ENCODE data around the gene ARHGAP25.

ARHGAP25 gene

DNA sequence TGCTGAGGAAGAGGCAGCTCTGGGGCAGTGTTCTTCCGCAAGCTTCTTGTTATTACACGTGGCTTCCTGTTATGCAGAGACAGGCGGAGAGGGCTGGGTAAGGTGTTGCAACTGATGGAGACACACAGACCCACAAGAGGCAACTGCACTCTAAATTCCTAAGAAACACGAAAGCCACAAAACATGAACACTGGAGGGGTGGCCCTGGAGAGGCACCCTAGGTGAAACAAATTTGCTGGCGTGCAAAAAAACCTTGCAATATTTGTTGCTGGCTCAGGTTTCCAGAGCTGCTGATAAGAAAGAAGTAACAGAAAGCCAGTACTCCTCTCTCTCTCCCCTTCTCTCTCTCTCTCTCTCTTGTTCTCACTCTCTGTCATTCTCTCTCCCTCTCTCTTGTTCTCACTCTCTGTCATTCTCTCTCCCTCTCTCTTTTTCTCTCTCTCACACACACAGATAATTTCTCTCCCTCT is 31.8 kb downstream of the ARHGAP25 start:
- no peak overlapping the region for H4K91ac ChIP-seq (ENCODE audit: low read length)
- H3K4ac ChIP-seq (ENCODE audit: low read depth in 1 of 2, low read length in 2 of 2) = peak overlapping the region in 1 of 2 experiments; percentile 18
- no peaks in the 10 kb centered on the region for H3K79me1 ChIP-seq (replicated peaks; ENCODE audit: low read length, poor library complexity, severe bottlenecking)
- H2AK5ac ChIP-seq (ENCODE audit: low read length, severe bottlenecking) = no peak overlapping the region
- no peak overlapping the region for H3K14ac ChIP-seq (ENCODE audit: low read length in 2 of 2)
- H3K27me3 ChIP-seq (ENCODE audit: control insufficient read depth in 1 of 2, insufficient read depth in 1 of 2, low read length in 2 of 2) = no peaks in the 10 kb centered on the region
- no peak overlapping the region for H2BK120ac ChIP-seq (ENCODE audit: low read depth, low read length)
- peak; percentile 92 for DNase-seq
- no peak overlapping the region for H2AFZ ChIP-seq (ENCODE audit: low read depth, low read length)
- H2BK5ac ChIP-seq (ENCODE audit: low read depth, low read length, poor library complexity, severe bottlenecking) = no peak overlapping the region
- H3K4me3 ChIP-seq (ENCODE audit: insufficient read depth in 1 of 2, low read depth in 1 of 2, low read length in 2 of 2) = no peak overlapping the region
- no peak overlapping the region for H4K8ac ChIP-seq (ENCODE audit: low read length)
- no peak overlapping the region for H2BK15ac ChIP-seq (ENCODE audit: low read depth, poor library complexity, severe bottlenecking)
- no peak overlapping the region for H2BK12ac ChIP-seq (ENCODE audit: low read length in 2 of 2)
- H3K9me3 ChIP-seq (ENCODE audit: control insufficient read depth, low read length) = no peaks in the 10 kb centered on the region
- H3K4me1 ChIP-seq (ENCODE audit: control insufficient read depth, insufficient read depth, low read depth, low read length) = no peaks in the 10 kb centered on the region
- no peak overlapping the region for H3K9ac ChIP-seq (ENCODE audit: low read length)
- 22% methylated on average over 5 of the region's 5 CpGs for WGBS
- H3K27ac ChIP-seq (ENCODE audit: low read length, poor library complexity, severe bottlenecking) = no peak overlapping the region
- no peak overlapping the region for H3K23ac ChIP-seq (ENCODE audit: low read length in 2 of 2)
- no peak overlapping the region for H3K4me2 ChIP-seq (ENCODE audit: low read length, poor library complexity, severe bottlenecking)
- peaks cover 0 to 2% of the 10 kb centered on the region in 2 experiments for H3K36me3 ChIP-seq (ENCODE audit: control insufficient read depth in 1 of 2, insufficient read depth in 2 of 2, low read depth in 1 of 2, low read length in 2 of 2)
- H3K18ac ChIP-seq (ENCODE audit: low read depth in 1 of 2, low read length in 2 of 2) = peak overlapping the region; percentile 46 to 55

DNA sequence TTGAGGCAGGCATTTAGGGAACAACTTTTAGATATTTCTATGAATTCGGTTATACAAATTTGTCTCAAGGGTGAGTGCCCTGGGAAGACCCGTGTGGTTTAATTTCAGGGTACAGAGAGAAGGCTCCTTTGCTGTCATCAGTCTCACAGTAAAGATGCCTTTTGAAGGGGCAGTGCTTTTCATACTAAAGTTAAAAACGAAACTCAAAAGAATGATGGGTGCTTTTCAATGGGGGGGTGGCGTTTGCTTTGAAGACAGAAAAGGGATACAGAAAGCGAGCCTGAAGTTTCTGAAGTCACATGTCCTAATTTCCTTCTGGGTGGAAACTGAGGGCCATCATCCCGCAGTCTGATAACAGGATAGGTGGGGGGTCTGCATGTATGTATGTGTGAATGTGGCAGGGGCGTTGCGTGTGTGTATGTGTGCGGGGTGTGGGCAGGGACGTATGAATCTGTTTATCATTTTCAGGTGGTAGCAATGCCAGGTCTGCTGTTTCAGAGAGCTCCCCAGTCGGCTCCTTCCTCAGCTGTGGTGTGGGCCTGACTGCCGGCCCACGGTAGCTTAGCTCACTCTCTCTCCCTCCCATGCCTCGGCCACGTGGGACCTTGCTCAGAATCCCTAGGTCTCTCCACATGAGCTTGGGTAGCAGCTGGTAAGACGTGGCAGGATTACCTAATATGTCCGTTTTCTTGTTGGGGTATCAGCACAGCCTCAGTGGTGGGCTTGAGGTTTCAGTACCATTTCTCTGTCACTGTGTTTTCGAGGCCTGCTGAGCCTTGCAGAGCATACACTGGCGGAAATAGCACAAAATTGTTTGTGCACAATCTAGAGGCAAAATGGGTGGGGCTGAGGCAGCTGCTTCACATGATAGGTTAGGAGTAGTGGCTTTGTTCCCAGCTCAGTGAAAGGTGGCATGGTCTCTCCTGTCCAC is 32.7 kb downstream of the ARHGAP25 start:
- Histone ChIP-seq H3K18ac (ENCODE audit: low read depth in 1 of 2, low read length in 2 of 2) (peak overlapping the region; percentile 81 to 93), H3K9me3 (ENCODE audit: control insufficient read depth, low read length) (no peaks in the 10 kb centered on the region), H3K4me2 (ENCODE audit: low read length, poor library complexity, severe bottlenecking) (no peak overlapping the region), H3K79me1 (replicated peaks; ENCODE audit: low read length, poor library complexity, severe bottlenecking) (no peaks in the 10 kb centered on the region), H4K91ac (ENCODE audit: low read length) (peak overlapping the region; percentile 89), H2AK5ac (ENCODE audit: low read length, severe bottlenecking) (no peak overlapping the region), H2AFZ (ENCODE audit: low read depth, low read length) (no peak overlapping the region), H2BK12ac (ENCODE audit: low read length in 2 of 2) (peak overlapping the region; percentile 99 to 100), H3K4me3 (ENCODE audit: insufficient read depth in 1 of 2, low read depth in 1 of 2, low read length in 2 of 2) (no peak overlapping the region), H3K27ac (ENCODE audit: low read length, poor library complexity, severe bottlenecking) (no peak overlapping the region), H3K4ac (ENCODE audit: low read depth in 1 of 2, low read length in 2 of 2) (peak overlapping the region; percentile 82 to 93), H3K36me3 (ENCODE audit: control insufficient read depth in 1 of 2, insufficient read depth in 2 of 2, low read depth in 1 of 2, low read length in 2 of 2) (peaks cover 0 to 2% of the 10 kb centered on the region in 2 experiments), H3K14ac (ENCODE audit: low read length in 2 of 2) (peak overlapping the region in 1 of 2 experiments; percentile 76), H2BK15ac (ENCODE audit: low read depth, poor library complexity, severe bottlenecking) (peak overlapping the region; percentile 60), H3K4me1 (ENCODE audit: control insufficient read depth, insufficient read depth, low read depth, low read length) (no peaks in the 10 kb centered on the region), H2BK5ac (ENCODE audit: low read depth, low read length, poor library complexity, severe bottlenecking) (no peak overlapping the region), H3K27me3 (ENCODE audit: control insufficient read depth in 1 of 2, insufficient read depth in 1 of 2, low read length in 2 of 2) (no peaks in the 10 kb centered on the region), H4K8ac (ENCODE audit: low read length) (peak overlapping the region; percentile 90), H3K23ac (ENCODE audit: low read length in 2 of 2) (peak overlapping the region in 1 of 2 experiments; percentile 70), H3K9ac (ENCODE audit: low read length) (no peak overlapping the region), H2BK120ac (ENCODE audit: low read depth, low read length) (peak overlapping the region; percentile 87)
- WGBS = 95% methylated on average over 19 of the region's 19 CpGs
- DNase-seq = no peak

DNA sequence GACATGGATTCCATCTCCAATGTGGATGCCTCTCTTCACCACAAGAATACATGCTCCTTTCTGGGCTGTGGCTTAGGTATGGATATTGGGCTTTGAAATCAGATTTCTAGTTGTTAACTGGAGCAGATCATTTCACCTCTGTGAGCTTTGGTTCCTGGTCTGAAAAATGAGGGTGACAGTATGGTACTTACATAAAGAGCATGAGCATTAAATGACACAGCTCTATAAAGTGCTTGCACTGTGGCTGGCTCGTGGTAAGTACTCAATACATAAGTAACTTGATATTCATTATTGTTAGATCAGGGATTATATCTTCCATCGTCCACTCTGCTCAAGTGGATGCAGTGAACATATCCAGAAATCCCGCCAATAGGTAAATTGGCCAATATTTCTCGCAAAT is 33.4 kb downstream of the ARHGAP25 start:
- no peaks in the 10 kb centered on the region for H3K9me3 ChIP-seq (ENCODE audit: control insufficient read depth, low read length)
- H2BK5ac ChIP-seq (ENCODE audit: low read depth, low read length, poor library complexity, severe bottlenecking) = no peak overlapping the region
- H3K27ac ChIP-seq (ENCODE audit: low read length, poor library complexity, severe bottlenecking) = no peak overlapping the region
- H3K79me1 ChIP-seq (replicated peaks; ENCODE audit: low read length, poor library complexity, severe bottlenecking) = no peaks in the 10 kb centered on the region
- H2BK15ac ChIP-seq (ENCODE audit: low read depth, poor library complexity, severe bottlenecking) = no peak overlapping the region
- no peaks in the 10 kb centered on the region for H3K4me1 ChIP-seq (ENCODE audit: control insufficient read depth, insufficient read depth, low read depth, low read length)
- H3K4me3 ChIP-seq (ENCODE audit: insufficient read depth in 1 of 2, low read depth in 1 of 2, low read length in 2 of 2) = no peak overlapping the region
- no peaks in the 10 kb centered on the region for H3K27me3 ChIP-seq (ENCODE audit: control insufficient read depth in 1 of 2, insufficient read depth in 1 of 2, low read length in 2 of 2)
- no peak overlapping the region for H3K4ac ChIP-seq (ENCODE audit: low read depth in 1 of 2, low read length in 2 of 2)
- no peak overlapping the region for H2AFZ ChIP-seq (ENCODE audit: low read depth, low read length)
- peak overlapping the region; percentile 90 for H4K8ac ChIP-seq (ENCODE audit: low read length)
- 97% methylated on average over 3 of the region's 4 CpGs for WGBS
- H3K9ac ChIP-seq (ENCODE audit: low read length) = no peak overlapping the region
- peak overlapping the region; percentile 87 for H2BK120ac ChIP-seq (ENCODE audit: low read depth, low read length)
- peak overlapping the region; percentile 89 for H4K91ac ChIP-seq (ENCODE audit: low read length)
- no peak overlapping the region for H3K14ac ChIP-seq (ENCODE audit: low read length in 2 of 2)
- no peak overlapping the region for H3K18ac ChIP-seq (ENCODE audit: low read depth in 1 of 2, low read length in 2 of 2)
- H2BK12ac ChIP-seq (ENCODE audit: low read length in 2 of 2) = peak overlapping the region; percentile 99 to 100
- no peak overlapping the region for H2AK5ac ChIP-seq (ENCODE audit: low read length, severe bottlenecking)
- no peak for DNase-seq
- H3K36me3 ChIP-seq (ENCODE audit: control insufficient read depth in 1 of 2, insufficient read depth in 2 of 2, low read depth in 1 of 2, low read length in 2 of 2) = peaks cover 0 to 2% of the 10 kb centered on the region in 2 experiments
- no peak overlapping the region for H3K4me2 ChIP-seq (ENCODE audit: low read length, poor library complexity, severe bottlenecking)
- H3K23ac ChIP-seq (ENCODE audit: low read length in 2 of 2) = no peak overlapping the region

DNA sequence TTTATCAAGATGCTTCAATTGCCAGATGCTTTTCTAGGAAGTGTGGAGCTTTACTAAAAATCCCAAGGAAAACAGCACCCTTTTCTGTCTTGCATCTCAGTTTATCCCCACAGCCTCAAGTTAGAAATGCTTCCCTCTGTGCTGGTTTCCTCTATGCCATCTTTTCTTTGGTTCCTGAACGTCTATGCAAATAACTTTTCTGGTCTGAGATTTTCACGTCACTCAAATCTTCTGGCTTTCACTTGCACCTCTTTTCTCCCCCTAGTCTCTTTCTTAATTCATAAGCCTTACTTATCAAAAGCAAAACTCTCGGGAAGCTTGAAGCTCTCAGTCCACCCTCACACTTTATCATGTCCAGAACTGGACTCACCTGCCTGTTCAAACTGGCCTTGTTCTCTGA is 33.9 kb downstream of the ARHGAP25 start:
- Histone ChIP-seq H3K4me2 (ENCODE audit: low read length, poor library complexity, severe bottlenecking) (no peak overlapping the region), H3K27me3 (ENCODE audit: control insufficient read depth in 1 of 2, insufficient read depth in 1 of 2, low read length in 2 of 2) (no peaks in the 10 kb centered on the region), H3K18ac (ENCODE audit: low read depth in 1 of 2, low read length in 2 of 2) (peak overlapping the region in 1 of 2 experiments; percentile 8), H3K23ac (ENCODE audit: low read length in 2 of 2) (no peak overlapping the region), H3K4ac (ENCODE audit: low read depth in 1 of 2, low read length in 2 of 2) (no peak overlapping the region), H3K14ac (ENCODE audit: low read length in 2 of 2) (no peak overlapping the region), H2BK12ac (ENCODE audit: low read length in 2 of 2) (peak overlapping the region; percentile 6 to 96), H3K36me3 (ENCODE audit: control insufficient read depth in 1 of 2, insufficient read depth in 2 of 2, low read depth in 1 of 2, low read length in 2 of 2) (peaks cover 0 to 2% of the 10 kb centered on the region in 2 experiments), H4K8ac (ENCODE audit: low read length) (no peak overlapping the region), H4K91ac (ENCODE audit: low read length) (no peak overlapping the region), H3K4me3 (ENCODE audit: insufficient read depth in 1 of 2, low read depth in 1 of 2, low read length in 2 of 2) (no peak overlapping the region), H3K9me3 (ENCODE audit: control insufficient read depth, low read length) (no peaks in the 10 kb centered on the region), H2BK120ac (ENCODE audit: low read depth, low read length) (no peak overlapping the region), H3K27ac (ENCODE audit: low read length, poor library complexity, severe bottlenecking) (no peak overlapping the region), H3K4me1 (ENCODE audit: control insufficient read depth, insufficient read depth, low read depth, low read length) (no peaks in the 10 kb centered on the region), H2AK5ac (ENCODE audit: low read length, severe bottlenecking) (no peak overlapping the region), H2BK5ac (ENCODE audit: low read depth, low read length, poor library complexity, severe bottlenecking) (no peak overlapping the region), H3K79me1 (replicated peaks; ENCODE audit: low read length, poor library complexity, severe bottlenecking) (no peaks in the 10 kb centered on the region), H3K9ac (ENCODE audit: low read length) (no peak overlapping the region), H2BK15ac (ENCODE audit: low read depth, poor library complexity, severe bottlenecking) (no peak overlapping the region), H2AFZ (ENCODE audit: low read depth, low read length) (no peak overlapping the region)
- 94% methylated on average over 3 of the region's 3 CpGs for WGBS
- no peak for DNase-seq
